T-helper 22 cell (primary cell): ENCODE measurements around the gene KRT71.

ENCODE experiments used
- DNase-seq: peaks from one replicate; pipeline ENCODE4 v3.0.0-alpha.2; 2020; ENCODE audit warnings: low read depth

KRT71 gene

GRCh38 chr12:52497975-52498374, 55.0 kb downstream of the KRT71 start:
- no peak for DNase-seq

- DNase-seq = no peak
Observed at GRCh38 chr12:52496590-52497071, 56.3 kb downstream of the KRT71 start.

GRCh38 chr12:52496054-52496453, 56.9 kb downstream of the KRT71 start:
- DNase-seq = no peak

GRCh38 chr12:52495389-52495788, 57.6 kb downstream of the KRT71 start:
- DNase-seq = no peak

- DNase-seq = no peak
Observed at GRCh38 chr12:52494518-52494917, 58.4 kb downstream of the KRT71 start.

- DNase-seq = no peak
Observed at GRCh38 chr12:52494100-52494499, 58.8 kb downstream of the KRT71 start.
